HG03095 (cell line): ENCODE measurements around the gene CASZ1.

Source experiments
- ATAC-seq: cut with Tn5 transposase; IDR thresholded peaks from one replicate; pipeline ENCODE4 v1.9.1; 2021; ENCODE audit warnings: moderate library complexity; ENCODE audit not compliant: unreplicated experiment

Gene CASZ1

DNA sequence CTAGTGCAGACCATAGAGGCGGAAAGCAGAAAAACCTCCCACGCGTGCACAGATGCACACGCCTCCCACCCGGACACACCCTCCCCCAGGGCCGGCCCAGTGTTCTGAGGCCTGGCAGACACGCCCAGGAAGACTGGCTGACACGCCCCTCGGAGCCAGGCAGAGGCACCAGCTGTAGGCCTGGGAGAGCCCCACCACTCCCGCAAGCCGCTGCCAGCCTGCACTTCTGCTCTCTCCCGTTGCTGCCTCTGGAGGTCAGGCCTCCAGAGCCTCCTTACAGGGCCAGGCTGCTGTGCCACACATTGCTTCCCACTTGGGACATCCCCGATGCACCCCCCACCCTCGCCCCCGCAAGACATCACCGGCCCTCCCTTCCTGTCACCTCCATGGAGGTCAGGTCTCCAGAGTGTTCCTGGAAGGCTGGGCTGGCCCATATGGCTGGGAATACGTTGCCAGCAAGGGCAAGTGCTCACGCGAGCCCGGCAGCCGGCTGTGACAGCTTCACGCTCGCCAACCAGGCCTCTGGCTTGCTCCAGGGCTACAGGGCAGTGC is 40.4 kb downstream of the CASZ1 start:
- no peak for ATAC-seq

DNA sequence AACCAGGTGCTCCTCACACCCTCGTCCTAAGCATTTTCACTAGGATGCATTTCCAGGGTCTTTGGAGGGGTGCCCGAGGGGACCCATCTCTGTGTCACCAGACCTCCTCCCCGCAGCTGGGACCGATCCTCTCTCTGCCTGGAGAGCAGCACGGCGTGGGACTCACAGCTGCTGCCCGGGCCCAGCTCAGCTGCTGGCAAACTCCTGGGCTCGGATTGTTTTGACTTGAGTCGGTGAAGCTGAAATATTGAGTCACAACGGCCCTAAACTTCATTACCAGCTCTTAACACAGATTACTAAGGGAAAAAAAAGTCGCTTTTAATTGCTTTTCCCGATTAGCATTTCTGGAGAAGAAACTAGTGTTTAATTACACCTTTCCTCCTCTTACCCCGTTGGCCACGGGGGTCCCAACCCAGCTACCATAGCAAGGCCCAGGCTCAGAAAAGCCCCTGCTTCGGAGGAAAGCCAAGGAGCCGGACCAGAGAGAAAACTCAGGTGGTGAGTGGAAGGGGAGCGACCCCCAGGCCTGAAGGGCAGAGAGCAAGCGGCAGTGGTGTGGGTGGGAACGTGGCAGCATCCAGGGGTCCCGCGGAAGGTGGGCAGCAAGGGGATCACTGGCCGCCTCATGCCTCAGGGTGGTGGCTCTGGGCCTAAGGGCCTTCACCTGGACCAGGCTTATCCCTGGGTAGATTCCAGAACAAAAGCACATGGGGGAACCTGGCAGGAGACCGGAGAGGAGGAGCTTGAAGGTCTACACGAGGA is 41.7 kb downstream of the CASZ1 start:
- no peak for ATAC-seq

DNA sequence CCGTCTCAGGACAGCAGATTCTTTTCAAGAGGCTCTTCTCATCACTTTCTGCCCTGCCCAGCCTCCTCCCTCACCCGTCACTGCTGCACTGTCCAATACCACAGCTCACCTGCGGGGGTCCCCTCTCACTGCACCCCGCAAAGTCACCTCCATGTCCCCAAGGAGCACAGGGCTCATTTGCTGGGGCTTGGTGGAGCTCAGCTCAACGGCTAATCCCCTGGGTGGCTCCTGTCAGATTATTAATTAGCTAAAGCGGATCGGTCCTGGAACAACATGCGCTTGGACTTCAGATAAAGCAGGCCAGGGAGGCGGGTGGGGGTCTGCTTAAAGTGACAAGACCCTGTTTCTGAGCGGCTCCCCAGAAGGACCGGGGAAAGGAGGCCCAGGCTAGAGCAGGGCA is 43.1 kb downstream of the CASZ1 start:
- no peak for ATAC-seq

DNA sequence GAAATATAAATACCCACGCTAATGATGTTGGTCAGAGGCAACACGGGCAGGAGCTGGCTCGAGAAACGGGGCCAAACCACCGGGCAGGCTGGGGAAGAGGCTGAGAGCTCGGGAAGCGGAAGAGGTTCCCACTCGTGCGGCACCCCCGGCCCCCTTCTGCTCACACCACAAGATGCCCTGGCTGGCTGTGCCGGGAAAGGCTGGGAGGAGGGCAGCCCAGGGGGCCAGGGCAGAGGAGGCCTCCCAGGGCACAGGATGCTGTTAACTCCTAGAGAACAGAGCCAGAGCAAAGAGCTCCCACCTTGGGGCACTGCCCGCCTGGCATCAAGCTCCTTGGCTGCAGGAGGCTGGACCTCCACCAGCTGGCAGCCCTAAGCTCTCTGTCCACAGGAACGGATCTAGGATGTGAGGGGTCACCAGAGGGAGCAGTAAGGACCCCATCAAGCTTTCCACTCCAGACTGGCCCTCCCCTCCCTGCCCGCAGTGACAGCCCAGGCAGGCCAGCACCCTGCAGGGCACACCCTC is 44.8 kb downstream of the CASZ1 start:
- no peak for ATAC-seq

DNA sequence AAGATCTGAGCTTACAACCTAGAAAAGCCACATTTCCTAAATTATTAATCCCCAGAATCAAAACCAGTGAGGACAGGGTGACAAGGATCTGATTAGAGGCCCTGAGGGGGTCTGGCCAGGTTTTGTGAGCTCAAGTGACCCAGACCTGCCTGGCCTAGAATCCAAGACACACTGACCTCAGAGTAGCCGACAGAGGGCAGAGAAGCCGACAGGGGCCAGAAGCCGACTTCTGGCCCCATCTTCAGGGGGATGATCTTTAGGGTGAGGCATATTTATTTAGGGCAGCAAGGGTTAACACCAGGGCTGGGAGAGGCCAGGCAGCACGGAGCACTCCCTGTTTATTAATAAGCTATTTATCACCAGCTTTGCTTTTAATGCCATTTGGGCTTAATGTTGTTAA is 45.3 kb downstream of the CASZ1 start:
- no peak for ATAC-seq

DNA sequence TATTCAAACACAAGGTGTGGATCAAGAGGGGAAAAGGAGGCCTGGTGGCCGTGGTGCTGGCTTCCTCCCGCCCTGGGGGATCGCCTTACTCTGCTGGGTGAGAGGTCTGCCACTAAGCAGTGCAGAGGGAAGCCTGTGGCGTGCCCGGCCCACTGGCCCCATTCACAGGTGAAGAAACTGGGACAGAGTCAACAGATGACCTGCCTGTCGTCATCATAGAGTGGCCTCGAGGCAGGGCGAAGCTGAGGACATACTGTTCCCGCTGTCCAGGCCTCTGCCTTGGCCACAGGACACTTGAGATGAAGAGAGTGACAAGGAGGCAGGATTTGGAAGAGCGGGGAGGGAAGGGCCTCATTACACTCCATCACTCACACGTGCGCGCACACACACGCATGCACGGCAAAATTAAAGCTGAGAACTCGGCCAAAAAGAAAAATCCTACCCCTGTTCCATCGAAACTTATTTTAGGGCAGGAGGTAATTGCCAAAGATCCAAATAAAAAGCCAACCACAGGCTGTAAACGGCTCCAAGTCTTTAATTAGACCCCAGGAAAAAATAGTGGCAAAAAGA is 50.5 kb downstream of the CASZ1 start:
- no peak for ATAC-seq

DNA sequence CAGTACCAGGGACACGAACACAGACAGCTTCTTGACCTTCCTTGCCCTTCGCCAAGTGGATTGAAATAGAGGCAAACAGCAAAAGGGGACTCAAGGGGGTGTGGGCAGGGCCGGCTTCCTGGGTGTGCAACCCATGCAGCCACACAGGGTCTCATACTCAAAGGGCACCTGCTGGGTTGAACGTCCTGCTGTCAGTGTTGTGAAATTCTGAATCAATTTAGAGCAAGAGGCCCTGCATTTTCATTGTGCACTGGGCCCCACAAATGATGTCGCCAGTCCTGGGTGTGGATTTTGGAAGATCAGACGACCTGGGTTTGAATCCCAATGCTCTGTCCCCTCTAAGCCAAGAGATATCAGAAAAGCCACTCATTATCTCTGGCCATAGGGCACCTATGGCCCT is 51.1 kb downstream of the CASZ1 start:
- no peak for ATAC-seq

DNA sequence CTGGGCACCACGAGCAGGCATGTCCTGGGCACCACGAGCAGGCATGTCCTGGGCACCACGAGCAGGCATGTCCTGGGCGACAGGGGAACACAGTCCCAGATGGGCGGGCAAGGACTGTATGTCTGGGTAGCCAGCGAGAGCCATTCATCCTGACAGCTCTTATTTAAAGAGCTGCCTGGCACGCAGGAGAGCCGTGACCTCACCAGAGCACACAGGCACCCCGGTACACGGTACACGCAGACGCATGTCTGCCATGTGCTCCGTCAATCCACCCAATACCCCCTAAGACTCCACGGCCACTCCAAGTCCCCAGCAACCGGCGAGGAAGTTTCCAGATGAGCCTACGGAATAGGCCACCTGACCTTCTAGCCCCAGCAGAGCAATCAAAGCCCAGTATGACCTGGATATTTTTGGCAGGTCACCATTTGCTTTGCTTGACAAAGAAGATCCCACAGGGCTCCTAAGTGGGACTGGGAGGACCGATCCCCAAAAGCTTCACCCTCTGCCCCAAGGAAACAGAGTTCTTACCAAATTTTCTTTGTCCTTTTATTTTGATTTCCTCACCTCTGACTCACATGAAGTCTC is 51.7 kb downstream of the CASZ1 start:
- no peak for ATAC-seq

DNA sequence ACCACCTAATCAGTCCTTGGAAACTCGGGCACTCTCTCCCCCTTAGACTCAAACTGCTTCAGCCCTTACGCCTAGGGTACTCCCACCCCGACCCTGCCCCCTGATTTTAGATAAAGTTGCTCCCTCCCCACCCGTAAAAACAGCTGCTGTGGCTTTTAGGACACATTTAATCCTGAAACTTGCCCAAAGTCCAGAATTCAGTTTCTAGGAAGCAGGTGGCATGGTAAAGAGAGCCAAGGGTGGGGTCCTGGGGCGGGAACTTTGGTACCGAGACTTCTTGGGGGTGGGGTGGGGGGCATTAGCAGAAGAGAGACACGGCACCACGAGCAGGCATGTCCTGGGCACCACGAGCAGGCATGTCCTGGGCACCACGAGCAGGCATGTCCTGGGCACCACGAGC is 52.4 kb downstream of the CASZ1 start:
- ATAC-seq = no peak

DNA sequence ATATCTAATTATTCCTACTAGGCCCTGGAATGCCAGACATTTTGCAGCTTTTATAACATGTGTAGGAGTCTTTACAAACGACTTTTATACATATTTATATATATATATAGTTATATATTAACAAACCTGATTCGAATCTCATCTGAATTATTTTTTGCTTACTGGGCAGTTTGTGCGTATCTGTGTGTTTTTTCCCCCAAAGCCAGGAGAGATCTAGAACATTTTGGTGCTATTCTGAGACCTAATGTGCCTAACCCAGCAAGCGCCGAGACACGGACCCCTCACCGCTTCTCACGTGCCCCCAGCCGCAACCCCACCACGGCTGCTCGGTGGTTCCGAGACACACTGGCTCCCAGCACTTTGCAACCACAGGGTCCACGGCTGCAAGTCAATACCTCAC is 54.8 kb downstream of the CASZ1 start:
- ATAC-seq = no peak

DNA sequence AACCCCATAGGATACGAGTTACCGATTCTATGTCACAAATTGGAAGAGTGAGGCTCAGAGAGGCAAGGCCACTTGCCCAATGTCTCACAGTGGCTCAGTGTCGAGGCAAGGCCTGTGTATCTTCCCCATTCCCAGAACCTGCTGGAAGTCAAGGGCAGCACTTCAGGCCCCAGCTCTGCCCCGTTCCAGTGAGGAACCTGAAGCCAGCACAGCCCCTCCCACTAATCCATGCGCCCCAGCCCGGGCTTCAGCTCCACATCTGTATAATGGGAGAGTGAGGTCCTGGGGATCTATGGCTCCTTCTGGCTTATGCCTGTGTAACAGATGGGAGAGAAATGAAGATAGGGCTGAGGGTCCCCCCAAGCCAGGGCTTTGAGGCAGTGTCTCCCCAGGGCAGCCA is 56.3 kb downstream of the CASZ1 start:
- no peak for ATAC-seq

DNA sequence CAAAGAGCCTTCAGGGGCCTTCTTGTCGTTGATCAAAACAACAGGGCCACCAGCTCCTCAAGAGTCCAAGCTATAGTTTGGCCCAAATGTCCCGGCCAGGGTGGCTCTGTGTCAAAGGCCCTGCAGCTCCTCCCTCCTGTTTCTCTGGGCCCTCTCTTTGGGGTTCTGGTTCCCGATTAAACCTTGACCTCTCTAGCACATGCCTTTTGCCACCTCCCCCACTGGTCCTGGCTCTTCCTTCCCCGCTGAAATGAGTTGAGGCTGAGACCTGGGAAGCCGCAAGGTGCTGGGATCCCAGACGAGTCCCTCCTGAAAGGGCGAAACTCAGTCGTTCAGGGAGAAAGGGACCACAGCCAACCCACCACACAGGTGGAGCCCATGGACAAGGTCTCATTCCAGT is 56.9 kb downstream of the CASZ1 start:
- no peak for ATAC-seq

DNA sequence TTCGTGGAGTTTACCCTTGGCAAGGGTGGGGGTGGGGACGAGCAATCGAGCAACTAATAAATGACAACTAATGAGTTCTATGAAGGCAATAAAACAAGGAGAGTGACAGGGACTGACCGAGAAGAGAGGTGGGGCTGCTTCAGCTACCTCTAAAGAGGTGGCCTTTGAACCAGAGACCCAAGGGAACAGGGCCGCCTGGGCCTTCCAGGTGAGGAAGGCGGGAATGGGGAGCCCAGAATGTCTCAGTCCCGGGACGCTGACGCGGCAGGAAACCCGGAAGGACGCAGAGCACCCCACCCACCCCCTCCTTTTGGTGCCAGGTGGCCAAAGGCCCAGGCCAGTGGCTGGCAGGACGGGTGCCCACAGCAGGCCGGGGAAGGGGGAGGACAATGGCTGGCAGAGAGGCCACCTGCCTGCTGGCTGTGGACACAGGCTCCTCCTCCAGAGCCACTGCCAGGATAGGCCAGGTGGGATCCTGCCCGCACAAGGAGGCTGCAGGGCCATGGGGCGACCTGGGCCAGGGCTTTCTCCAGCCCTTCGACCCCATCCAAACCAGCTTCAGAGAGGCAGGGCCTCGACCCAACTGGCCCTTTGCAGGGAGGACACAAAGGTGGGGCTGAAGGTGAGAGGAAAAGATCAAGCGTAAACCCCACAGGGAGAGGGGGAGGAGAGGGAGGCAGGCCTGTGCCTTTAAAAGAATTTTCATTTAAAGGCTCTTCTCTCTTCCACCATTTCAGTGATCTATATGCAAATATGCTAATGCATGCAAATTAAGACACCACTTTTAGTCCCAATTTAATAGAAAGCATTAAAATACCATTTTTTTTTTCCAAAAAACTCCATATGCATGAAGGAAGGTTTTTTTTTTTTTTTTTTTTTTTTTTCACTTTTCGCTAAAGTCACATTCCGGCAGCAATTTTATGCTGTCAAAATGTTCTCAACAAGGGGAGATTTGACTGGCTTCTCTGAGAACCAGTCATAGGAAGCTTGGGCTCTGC is 58.1 kb downstream of the CASZ1 start:
- no peak for ATAC-seq

DNA sequence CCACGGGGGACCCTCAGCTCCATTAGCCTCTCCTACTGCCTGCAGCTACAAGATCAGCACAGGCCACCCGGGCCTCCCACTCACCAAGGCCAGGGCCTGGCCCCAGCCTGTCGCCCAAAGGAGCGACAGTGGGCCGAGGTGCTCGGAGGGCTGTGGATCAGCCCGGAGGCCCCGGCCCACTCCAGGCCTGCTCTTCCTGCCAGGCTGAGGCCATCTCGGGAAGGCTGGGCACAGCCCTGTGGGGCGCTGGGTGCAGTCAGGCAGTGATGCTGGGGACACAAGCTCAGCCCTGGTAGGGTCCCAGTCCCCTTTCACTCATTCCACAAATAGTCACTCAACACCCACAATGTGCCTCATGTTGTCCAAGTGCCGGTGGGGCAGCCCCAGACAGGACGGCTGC is 58.8 kb downstream of the CASZ1 start:
- ATAC-seq = no peak

DNA sequence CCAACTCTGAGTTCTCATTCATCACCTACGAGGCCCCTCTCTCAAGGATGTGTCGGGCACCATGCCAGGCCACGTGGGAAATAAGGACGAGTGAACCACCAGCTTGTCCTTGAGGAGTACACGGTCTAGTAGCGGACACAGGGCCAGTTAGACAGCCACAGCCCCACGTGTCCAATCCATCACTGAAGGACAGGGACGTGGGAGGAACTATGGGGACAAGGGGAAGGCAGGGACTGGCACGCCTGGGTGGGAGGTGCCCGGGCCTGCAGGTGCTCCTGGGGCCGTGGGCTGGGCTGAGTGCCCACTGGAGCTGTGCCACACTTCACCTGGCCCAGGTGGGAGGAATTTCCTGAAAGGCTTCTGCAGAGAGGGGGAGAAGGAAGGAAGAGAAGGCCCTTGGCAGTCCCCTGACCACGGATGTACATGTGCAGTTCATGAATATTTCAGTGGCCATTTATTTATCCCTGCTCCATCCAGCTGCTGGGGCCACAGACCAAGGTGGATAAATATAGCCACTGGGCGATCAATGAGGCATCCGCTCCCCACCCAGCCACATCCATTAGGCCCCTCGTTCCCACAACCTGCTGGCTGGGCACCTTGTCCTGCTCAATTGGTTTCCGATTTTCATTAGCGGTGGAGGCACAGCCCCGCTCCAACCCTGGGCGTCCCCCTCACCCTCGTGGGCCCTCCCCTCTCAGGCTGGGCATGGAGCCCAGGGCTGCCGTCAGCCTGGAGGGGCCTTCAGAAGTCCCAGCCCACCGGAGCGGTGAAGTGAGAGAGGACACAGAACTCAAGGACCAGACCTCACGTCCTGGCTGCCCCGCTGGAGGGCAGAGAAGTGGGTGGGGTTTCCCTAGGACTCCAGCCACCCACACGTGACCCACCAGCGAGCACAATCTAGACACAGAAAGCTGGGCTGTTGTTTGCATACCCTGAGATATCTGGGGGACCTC is 59.5 kb downstream of the CASZ1 start:
- ATAC-seq = no peak

DNA sequence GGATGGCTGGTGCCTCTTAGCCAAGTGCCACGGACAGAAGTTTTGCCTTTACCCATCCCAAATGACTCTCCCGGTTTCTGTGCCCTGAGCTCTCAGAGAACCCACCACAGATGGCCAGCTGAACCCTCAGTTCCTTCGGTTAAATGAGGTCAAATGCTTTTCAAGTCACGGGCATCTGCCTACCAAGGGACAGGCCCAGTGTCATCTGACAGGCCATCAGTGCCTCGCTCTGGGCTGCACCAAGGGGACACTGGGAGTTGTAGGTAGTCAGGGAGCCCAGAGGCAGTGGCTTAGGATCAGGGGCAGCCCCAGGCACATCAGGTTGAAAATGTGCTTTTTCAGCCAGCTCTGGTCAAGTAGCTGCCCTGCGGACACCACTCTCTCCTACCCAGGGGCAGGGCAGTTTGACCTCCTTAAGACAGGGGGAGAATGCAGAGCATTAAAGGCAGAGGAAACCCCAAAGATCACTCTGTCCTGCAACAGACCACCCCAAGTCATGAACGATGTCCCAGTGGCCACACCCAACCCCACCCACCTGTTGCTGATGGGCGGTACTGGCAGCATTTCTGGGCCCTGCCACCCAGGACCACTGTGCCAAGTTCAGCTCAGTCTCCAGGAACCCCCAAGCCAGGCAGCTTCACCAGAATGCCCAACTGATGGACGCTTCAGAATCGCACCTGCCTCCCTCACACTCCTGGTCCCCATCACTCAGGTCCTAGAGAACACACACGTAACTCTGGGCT is 60.7 kb downstream of the CASZ1 start:
- ATAC-seq = no peak

DNA sequence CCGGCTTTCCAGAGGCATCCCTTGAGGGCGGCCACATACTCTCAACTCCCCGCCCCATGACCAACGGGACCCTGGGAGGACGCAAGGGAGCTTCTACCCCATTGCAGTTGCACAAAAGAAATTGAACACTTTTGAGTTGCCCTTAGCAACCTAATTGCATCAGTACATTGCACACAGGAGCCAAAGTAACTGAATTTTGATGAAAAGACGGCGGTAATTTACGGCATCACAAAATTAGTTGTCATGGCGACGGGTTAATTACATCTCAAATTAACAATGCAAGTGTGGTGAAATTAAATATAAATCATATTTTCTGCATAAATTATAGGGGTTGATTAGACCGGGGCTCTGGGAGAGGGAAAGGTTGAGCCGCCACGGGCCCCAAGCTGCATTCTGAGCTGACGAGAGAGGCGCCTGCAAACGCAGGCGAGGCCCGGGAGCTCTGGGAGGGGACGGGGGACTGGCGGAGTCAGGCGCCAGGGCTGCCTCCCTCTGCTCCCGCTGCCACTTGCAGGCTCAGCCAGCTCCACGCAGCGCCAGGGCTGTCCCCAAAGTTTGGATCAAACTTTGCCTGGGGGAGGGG is 61.4 kb downstream of the CASZ1 start:
- no peak for ATAC-seq

DNA sequence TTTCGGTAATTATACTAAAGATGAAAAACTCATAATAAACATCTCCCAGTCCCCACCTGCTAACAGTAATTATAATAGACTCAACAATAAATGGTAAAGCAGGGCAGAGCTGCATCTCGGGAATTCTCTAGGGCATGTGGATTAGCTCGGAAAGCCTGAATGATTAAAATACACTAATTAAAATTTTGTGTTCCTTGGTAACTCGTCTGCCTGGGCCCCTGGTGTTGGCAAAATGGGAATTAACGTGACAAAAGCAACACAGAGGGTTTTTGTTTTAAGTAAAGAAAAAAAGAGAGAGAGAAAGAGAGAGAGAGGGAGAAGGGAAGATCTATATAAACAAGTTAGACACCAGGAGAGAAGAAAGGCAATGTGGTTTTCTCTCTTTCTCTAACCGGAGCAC is 62.1 kb downstream of the CASZ1 start:
- no peak for ATAC-seq
